HUES64 (cell line): Measurements from ENCODE around the gene SIMC1.

Experiments used
- H3K27ac ChIP-seq: 2 replicates; pipeline ENCODE4 v1.7.0; 2013; ENCODE audit warnings: low read depth, low read length, inconsistent platforms
- H3K27me3 ChIP-seq: 2 replicates; pipeline ENCODE4 v1.6.1; 2013; ENCODE audit warnings: mild to moderate bottlenecking, low read length; ENCODE audit not compliant: insufficient read depth
- H3K36me3 ChIP-seq: 2 replicates; pipeline ENCODE4 v1.6.1; 2013; ENCODE audit warnings: mild to moderate bottlenecking, low read length; ENCODE audit not compliant: insufficient read depth
- H3K4me1 ChIP-seq: 2 replicates; pipeline ENCODE4 v1.6.1; 2013; ENCODE audit warnings: mild to moderate bottlenecking, low read length, moderate library complexity; ENCODE audit not compliant: insufficient read depth
- H3K4me3 ChIP-seq: 2 replicates; pipeline ENCODE4 v1.5.1; 2013; ENCODE audit warnings: mild to moderate bottlenecking, low read length, moderate library complexity
- H3K9ac ChIP-seq: 2 replicates; pipeline ENCODE4 v1.6.1; 2013; ENCODE audit warnings: mild to moderate bottlenecking, low read depth, low read length
- H3K9me3 ChIP-seq: 2 replicates; pipeline ENCODE4 v1.6.1; 2013; ENCODE audit warnings: low read depth, low read length; ENCODE audit not compliant: insufficient read depth
- WGBS: fragments of 150-250, 120-280 bp; methylation state at CpG from one replicate; pipeline ENCODE4 v1.1.7; 2013; ENCODE audit warnings: missing lambda C conversion rate; 5-methylcytosine and 5-hydroxymethylcytosine counted together

Gene SIMC1

GRCh38 chr5:176369934-176370711, 131.9 kb downstream of the SIMC1 start:
- peaks cover 23% of the 10 kb centered on the region for H3K36me3 ChIP-seq
- no peak overlapping the region for H3K9ac ChIP-seq
- no peak overlapping the region for H3K4me3 ChIP-seq
- peaks cover 29% of the 10 kb centered on the region for H3K27me3 ChIP-seq
- no peaks in the 10 kb centered on the region for H3K4me1 ChIP-seq
- no peak overlapping the region for H3K27ac ChIP-seq
- no peaks in the 10 kb centered on the region for H3K9me3 ChIP-seq
- WGBS: 89% methylated on average over 7 of the region's 8 CpGs

GRCh38 chr5:176371621-176372539, 133.7 kb downstream of the SIMC1 start:
- WGBS: 94% methylated on average over 13 of the region's 13 CpGs
- Histone ChIP-seq H3K4me3 (no peak overlapping the region), H3K36me3 (peaks cover 25% of the 10 kb centered on the region), H3K27me3 (peaks cover 12% of the 10 kb centered on the region), H3K27ac (no peak overlapping the region), H3K4me1 (no peaks in the 10 kb centered on the region), H3K9ac (no peak overlapping the region), H3K9me3 (no peaks in the 10 kb centered on the region)

GRCh38 chr5:176373100-176373818, 135.0 kb downstream of the SIMC1 start:
- no peak overlapping the region for H3K4me3 ChIP-seq
- H3K9me3 ChIP-seq: no peaks in the 10 kb centered on the region
- no peak overlapping the region for H3K9ac ChIP-seq
- 94% methylated on average over 7 of the region's 7 CpGs for WGBS
- no peaks in the 10 kb centered on the region for H3K27me3 ChIP-seq
- H3K27ac ChIP-seq: no peak overlapping the region
- H3K36me3 ChIP-seq: peaks cover 18% of the 10 kb centered on the region
- H3K4me1 ChIP-seq: no peaks in the 10 kb centered on the region

- Histone ChIP-seq H3K9ac (no peak overlapping the region), H3K4me3 (no peak overlapping the region), H3K36me3 (peaks cover 53% of the 10 kb centered on the region), H3K4me1 (no peaks in the 10 kb centered on the region), H3K27me3 (no peaks in the 10 kb centered on the region), H3K9me3 (no peaks in the 10 kb centered on the region), H3K27ac (no peak overlapping the region)
- WGBS: 94% methylated on average over 3 of the region's 3 CpGs
Measured at GRCh38 chr5:176379881-176380280, 141.7 kb downstream of the SIMC1 start.

- no peaks in the 10 kb centered on the region for H3K27me3 ChIP-seq
- H3K4me3 ChIP-seq: no peak overlapping the region
- no peak overlapping the region for H3K27ac ChIP-seq
- peaks cover 67% of the 10 kb centered on the region for H3K36me3 ChIP-seq
- H3K9ac ChIP-seq: no peak overlapping the region
- no peaks in the 10 kb centered on the region for H3K4me1 ChIP-seq
- H3K9me3 ChIP-seq: no peaks in the 10 kb centered on the region
- WGBS: 91% methylated on average over 3 of the region's 3 CpGs
Measured at GRCh38 chr5:176381423-176381822, 143.2 kb downstream of the SIMC1 start.

- no peak overlapping the region for H3K4me3 ChIP-seq
- peaks cover 72% of the 10 kb centered on the region for H3K36me3 ChIP-seq
- no peaks in the 10 kb centered on the region for H3K9me3 ChIP-seq
- 93% methylated on average over 3 of the region's 3 CpGs for WGBS
- no peak overlapping the region for H3K27ac ChIP-seq
- no peak overlapping the region for H3K9ac ChIP-seq
- H3K27me3 ChIP-seq: no peaks in the 10 kb centered on the region
- peaks cover 2% of the 10 kb centered on the region for H3K4me1 ChIP-seq
Measured at GRCh38 chr5:176381979-176382378, 143.8 kb downstream of the SIMC1 start.

- no peak overlapping the region for H3K27ac ChIP-seq
- peaks cover 75% of the 10 kb centered on the region for H3K36me3 ChIP-seq
- H3K4me1 ChIP-seq: peaks cover 7% of the 10 kb centered on the region
- WGBS: 93% methylated on average over 2 of the region's 3 CpGs
- no peak overlapping the region for H3K9ac ChIP-seq
- H3K27me3 ChIP-seq: no peaks in the 10 kb centered on the region
- no peak overlapping the region for H3K4me3 ChIP-seq
- H3K9me3 ChIP-seq: no peaks in the 10 kb centered on the region
Measured at GRCh38 chr5:176382721-176383120, 144.5 kb downstream of the SIMC1 start.

GRCh38 chr5:176383248-176383905, 145.2 kb downstream of the SIMC1 start:
- Histone ChIP-seq H3K36me3 (peaks cover 75% of the 10 kb centered on the region), H3K9me3 (no peaks in the 10 kb centered on the region), H3K27ac (no peak overlapping the region), H3K4me3 (no peak overlapping the region), H3K4me1 (peaks cover 7% of the 10 kb centered on the region), H3K27me3 (no peaks in the 10 kb centered on the region), H3K9ac (no peak overlapping the region)
- WGBS: 95% methylated on average over 15 of the region's 15 CpGs

GRCh38 chr5:176383961-176384360, 145.7 kb downstream of the SIMC1 start:
- H3K27me3 ChIP-seq: no peaks in the 10 kb centered on the region
- peaks cover 7% of the 10 kb centered on the region for H3K4me1 ChIP-seq
- no peak overlapping the region for H3K27ac ChIP-seq
- no peaks in the 10 kb centered on the region for H3K9me3 ChIP-seq
- H3K9ac ChIP-seq: no peak overlapping the region
- H3K36me3 ChIP-seq: peaks cover 75% of the 10 kb centered on the region
- no peak overlapping the region for H3K4me3 ChIP-seq
- WGBS: 94% methylated on average over 9 of the region's 9 CpGs

GRCh38 chr5:176384366-176384930, 146.2 kb downstream of the SIMC1 start:
- Histone ChIP-seq H3K27ac (no peak overlapping the region), H3K4me1 (peaks cover 7% of the 10 kb centered on the region), H3K36me3 (peaks cover 71% of the 10 kb centered on the region), H3K27me3 (no peaks in the 10 kb centered on the region), H3K9ac (no peak overlapping the region), H3K9me3 (no peaks in the 10 kb centered on the region), H3K4me3 (no peak overlapping the region)
- WGBS: 96% methylated on average over 8 of the region's 8 CpGs
